CD4-positive, alpha-beta T cell treated with Interleukin-17A for 4 hours (primary cell): Measurements from ENCODE around the gene SLC9A4.

ENCODE experiments used
- DNase-seq: peaks from one replicate; pipeline ENCODE4 v3.0.0-alpha.2; 2020; ENCODE audit warnings: mixed read lengths

Gene SLC9A4, protein sequence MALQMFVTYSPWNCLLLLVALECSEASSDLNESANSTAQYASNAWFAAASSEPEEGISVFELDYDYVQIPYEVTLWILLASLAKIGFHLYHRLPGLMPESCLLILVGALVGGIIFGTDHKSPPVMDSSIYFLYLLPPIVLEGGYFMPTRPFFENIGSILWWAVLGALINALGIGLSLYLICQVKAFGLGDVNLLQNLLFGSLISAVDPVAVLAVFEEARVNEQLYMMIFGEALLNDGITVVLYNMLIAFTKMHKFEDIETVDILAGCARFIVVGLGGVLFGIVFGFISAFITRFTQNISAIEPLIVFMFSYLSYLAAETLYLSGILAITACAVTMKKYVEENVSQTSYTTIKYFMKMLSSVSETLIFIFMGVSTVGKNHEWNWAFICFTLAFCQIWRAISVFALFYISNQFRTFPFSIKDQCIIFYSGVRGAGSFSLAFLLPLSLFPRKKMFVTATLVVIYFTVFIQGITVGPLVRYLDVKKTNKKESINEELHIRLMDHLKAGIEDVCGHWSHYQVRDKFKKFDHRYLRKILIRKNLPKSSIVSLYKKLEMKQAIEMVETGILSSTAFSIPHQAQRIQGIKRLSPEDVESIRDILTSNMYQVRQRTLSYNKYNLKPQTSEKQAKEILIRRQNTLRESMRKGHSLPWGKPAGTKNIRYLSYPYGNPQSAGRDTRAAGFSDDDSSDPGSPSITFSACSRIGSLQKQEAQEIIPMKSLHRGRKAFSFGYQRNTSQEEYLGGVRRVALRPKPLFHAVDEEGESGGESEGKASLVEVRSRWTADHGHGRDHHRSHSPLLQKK

DNA sequence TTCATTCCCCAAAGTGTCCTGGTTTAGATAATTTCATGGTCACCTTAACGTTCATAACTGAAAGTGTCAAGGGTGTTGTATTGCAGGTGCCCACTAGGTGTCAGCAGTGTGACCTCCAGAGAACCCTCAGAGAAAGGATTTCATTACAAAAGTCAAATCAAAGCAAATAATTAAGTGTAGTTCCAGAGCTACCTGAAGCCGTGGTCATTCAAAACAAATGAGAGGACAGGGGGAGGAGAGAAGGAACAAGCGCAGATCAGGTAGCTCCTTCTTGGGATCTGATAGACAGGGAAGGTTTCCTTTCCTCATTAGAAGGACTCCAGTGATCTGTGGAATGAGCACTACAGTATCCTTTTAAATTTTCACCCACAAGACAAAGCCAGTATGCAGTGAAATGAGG, at the start of gene SLC9A4:
TSS of gene SLC9A4 (plus strand) at position 207 of the 400 bp plus-strand sequence. CDS start 534 bp downstream, outside the sequence.
- DNase-seq, result peak; percentile 58

- DNase-seq, result no peak
These were observed 49.7 kb upstream of the SLC9A4 start for GRCh38 chr2:102423368-102423767.

DNA sequence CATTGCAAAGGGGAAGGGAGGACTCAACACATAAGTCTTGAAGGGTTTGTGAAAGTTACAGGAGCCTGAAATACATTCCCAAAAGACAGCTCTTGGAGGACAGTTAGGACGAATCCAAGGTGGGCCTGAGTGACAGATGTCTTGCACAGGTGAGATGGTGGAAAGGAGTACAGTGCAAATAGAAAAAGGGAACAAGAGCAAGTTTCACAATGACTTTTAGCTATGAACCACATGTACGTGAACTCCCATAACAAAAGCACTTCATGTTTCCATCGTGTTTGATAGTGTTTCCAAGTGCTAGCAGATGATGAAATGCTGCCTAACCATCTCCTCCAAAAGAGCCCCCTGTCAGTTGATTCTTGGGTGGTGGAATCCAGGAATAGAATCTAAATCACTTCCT, 48.3 kb upstream of the SLC9A4 start:
- no peak for DNase-seq

GRCh38 chr2:102425441-102426132, 47.4 kb upstream of the SLC9A4 start:
- no peak for DNase-seq

DNA sequence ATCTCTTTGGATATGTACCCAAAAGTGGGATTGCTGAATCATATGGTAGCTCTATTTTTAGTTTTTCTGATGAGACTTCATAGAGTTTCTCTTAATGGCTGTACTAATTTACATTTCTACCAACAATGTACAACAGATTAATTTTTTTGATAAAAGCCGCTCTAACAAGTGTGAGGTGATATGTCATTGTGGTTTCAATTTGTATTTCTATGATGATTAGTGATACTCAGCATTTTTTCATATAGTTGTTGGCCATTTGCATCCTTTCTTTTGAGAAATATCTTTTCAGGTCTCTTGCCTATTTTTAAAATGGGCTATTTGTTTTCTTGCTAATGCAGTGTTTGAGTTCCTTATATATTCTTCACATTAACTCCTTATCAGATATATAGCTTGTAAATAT, 45.8 kb upstream of the SLC9A4 start:
- DNase-seq, result no peak

DNA sequence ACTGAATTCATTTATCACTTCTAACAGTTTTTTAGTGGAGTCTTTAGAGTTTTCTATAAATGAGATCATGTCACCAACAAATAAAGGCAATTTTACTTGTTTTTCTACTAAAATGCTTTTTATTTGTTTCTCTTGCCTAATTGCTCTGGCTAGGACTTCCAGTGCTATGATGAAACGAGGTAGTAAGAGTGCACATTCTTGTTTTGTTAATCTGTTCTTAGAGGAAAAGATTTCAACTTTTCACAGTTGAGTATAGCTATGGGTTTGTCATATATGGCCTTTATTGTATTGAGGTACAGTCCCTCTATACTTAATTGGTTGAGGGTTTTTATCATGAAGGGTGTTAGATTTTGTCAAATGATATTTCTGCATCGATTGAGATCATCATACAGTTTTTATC, 44.5 kb upstream of the SLC9A4 start:
- no peak for DNase-seq

DNA sequence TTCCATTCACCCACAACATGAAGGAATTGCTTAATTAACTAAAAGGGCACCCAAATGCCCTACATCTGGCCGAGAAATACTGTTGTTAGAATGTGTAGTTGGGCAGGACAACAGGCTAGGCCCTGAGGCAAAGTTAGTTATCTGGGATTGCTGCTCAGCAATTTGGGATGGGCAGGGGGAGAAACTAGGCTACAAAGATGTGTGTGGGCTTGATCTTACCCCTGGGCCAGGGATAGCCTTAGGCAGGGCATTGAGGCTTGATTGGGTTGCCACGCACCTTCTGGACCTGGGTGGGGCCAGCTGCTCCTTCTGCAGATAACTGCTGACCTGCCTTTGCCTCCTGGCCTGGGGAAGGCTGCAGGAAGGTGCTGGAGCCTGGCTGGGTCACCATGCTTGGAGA, 40.6 kb upstream of the SLC9A4 start:
- no peak for DNase-seq

- DNase-seq, result no peak
These were observed 38.9 kb upstream of the SLC9A4 start for GRCh38 chr2:102433973-102434654.

DNA sequence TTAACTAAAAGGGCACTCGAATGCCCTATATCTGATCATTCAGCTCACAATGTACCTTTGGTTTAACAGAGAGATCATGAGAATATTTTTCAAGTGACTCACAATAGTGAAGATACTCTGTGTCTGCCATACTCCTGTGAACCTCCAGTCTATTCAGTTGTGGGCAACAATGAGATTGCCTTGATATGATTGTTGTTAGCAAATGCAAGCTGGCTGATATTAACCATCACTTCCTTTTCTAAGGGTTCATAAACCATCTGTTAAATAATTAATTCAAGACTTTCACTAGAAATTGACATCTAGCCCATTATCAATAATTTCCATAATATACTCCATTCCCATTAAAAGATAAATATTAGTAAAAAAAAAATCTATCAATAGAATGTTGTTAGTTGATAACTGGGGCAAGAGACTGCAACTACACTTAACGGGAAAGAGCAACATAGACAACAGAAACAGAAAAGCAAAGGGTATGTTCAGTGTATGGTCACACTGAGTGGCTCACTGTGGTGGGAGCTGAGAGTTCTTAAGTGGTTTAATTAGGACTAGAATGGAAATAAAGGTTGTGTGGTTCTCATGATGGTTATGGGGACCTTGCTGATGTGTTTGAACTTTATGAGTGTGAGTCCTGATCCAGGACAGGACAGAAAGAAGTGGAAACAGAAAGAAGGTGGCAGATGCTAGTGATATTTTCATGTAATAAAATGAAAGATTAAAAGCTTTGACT, 38.2 kb upstream of the SLC9A4 start:
- no peak for DNase-seq

DNA sequence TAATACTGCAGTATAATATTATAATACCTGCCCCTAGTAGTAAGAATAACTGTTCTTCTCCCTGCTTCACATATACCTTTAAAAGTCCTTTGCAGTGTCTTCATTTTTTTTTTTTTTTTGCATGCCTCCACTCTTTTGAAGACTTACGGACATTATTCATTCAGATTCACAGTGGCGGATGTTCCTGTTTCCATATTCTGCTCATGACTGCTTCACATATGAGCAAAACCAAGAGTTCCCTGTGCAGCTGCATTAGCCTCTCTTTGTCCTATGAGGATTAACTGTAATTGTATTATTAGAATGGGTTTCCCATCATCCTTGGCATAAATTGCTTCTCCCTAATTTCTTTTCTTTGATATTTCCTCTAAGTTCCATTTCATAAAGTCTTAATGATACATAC, 37.3 kb upstream of the SLC9A4 start:
- no peak for DNase-seq

- no peak for DNase-seq
These were observed 36.7 kb upstream of the SLC9A4 start for GRCh38 chr2:102436323-102436722.

DNA sequence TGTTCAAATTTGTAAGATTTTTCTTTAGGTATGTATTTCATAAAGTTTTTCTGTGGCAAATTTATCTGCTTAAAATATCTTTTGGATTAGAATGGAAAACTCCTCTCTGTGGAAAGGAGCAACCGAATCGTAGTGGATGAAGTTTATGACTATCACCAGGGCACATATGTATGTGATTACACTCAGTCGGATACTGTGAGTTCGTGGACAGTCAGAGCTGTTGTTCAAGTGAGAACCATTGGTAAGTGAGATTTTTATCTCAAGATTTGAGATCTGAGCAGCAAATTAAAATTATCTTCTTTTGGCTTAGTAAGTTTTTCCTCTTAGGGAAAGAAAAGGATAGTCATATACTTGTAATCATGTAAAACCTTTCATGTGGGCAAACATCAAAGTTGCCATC, 35.9 kb upstream of the SLC9A4 start:
- no peak for DNase-seq

GRCh38 chr2:102438111-102438510, 34.9 kb upstream of the SLC9A4 start:
- DNase-seq, result no peak

DNA sequence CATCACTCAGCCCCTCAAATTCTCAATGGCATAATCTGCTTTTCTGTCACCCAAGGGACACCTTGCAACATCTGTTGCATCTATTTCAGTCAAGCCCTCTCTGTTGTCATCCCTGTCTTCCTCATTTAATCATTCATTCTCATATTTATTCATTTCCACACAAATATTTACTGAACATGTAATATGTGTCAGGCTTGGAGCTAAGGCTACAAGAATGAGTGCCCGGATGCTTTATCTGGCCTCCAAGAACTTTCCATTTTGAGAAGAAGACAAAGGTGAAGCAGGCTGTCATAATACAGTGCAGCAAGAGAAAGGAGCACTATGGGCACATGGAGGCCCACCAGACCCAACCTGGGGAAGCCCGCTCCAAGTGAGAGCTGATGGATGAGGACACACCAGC, 34.4 kb upstream of the SLC9A4 start:
- no peak for DNase-seq

DNA sequence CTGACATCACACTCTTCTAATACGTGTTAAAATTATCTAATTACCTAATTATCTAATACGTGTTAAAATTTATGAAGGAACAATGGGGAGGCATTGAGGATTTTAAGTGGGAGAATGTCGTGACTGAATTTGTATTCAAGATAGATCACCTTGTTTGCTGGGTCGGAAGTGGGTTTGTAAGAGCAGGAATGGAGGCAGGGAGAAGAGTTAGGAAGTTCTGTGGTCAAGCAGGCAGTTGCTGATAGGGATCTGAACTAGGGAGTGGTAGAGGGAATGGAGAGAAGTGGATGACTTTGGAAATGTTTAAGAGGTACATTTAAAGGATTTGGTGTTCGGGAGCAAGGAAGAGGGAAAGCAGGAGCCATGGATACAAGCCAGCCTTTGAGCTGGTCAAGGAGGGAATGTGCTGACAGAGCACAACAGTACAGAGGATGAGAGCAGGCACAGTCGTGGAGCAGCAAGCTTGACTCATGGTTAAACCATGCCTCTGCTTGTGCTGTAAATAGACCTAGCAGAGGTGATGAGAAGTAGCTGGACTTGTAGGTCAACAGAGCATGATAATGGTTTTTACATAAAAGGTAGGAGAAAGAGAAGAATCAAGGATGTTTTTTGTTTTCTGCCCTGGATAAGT, 33.8 kb upstream of the SLC9A4 start:
- DNase-seq, result no peak

- DNase-seq, result peak; percentile 61
These were observed 29.8 kb upstream of the SLC9A4 start for GRCh38 chr2:102442967-102443828.

DNA sequence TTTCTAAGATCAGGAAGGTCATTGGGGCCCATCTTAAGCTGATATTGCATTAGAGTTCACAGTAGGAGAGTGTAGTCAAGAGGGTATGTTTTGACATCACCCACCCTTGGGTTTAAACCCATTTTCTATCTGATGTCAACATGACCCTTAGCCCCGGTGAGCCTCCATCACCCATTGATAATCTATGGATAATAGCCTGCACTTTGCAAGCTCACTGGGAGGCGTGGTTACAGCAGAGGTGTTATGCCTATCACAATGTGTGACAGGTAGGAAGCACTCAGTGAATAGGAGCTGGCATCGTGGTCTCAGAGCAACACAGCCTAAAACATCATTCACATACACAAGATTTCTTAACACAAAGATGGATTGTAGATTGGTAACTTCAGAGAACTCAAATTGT, 28.8 kb upstream of the SLC9A4 start:
- no peak for DNase-seq

GRCh38 chr2:102446936-102447335, 26.1 kb upstream of the SLC9A4 start:
- DNase-seq, result no peak

GRCh38 chr2:102449370-102449974, 23.6 kb upstream of the SLC9A4 start:
- peak; percentile 73 for DNase-seq

DNA sequence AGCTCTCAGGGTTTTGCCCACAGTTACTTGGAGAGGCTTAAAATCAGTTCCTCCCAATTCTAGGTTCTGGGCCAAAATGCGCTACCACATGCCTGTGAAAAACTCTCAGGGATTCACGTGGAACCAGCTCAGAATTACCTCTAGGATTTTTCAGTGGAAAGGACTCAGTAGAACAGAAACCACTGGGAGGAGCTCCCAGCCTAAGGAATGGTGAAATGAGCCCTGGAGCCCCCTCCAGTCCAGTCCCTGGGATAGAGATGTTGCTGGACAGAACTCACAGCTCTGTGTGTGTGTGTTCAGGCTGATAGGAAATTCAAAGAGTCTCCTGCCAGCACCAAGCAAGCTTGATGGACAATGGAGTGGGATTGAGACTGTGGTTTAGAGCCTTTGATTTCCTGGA, 21.1 kb upstream of the SLC9A4 start:
- DNase-seq, result no peak
